Bronchial epithelial cell (primary cell): ENCODE data around the gene TMEM121. TPM values are rescaled to one million over a fixed set of nuclear protein-coding genes. Genes with fewer than 3 reads are reported as not detected.

Experiments
- DNase-seq: peaks from one replicate; pipeline ENCODE4 v3.0.0-alpha.2; 2010; ENCODE audit warnings: low read depth
- FAIRE-seq: peaks from 2 replicates; lab custom pipeline; 2011; peaks lifted over from hg19 to GRCh38; lab: Jason Lieb, UNC
- H3K27me3 ChIP-seq: 2 replicates; pipeline ENCODE4 v1.5.1; 2011; ENCODE audit warnings: low read length; ENCODE audit not compliant: control insufficient read depth, insufficient read depth
- H3K36me3 ChIP-seq: 2 replicates; pipeline ENCODE4 v1.5.1; 2011; ENCODE audit warnings: low read length; ENCODE audit not compliant: control insufficient read depth, insufficient read depth
- H3K4me3 ChIP-seq: 2 replicates; pipeline ENCODE4 v1.5.1; 2011; ENCODE audit warnings: mild to moderate bottlenecking, low read depth, low read length, control low read depth
- total RNA-seq: library from RNA; depleted of rRNA; stranded (reverse); fragments of >200 nt; gene quantifications from 2 replicates; pipeline ENCODE4 v1.2.1, GENCODE V29; 2014
- TF ChIP-seq, protein P1 (sequence below): IDR thresholded peaks from 2 replicates; pipeline ENCODE4 v1.5.1; 2011; ENCODE audit warnings: mild to moderate bottlenecking, moderate library complexity, low read length, control low read depth, inconsistent platforms; ENCODE audit not compliant: insufficient read depth, severe bottlenecking

TMEM121 gene
- total RNA-seq, 1 donor from 2014 or later, result 0.53 TPM

DNA sequence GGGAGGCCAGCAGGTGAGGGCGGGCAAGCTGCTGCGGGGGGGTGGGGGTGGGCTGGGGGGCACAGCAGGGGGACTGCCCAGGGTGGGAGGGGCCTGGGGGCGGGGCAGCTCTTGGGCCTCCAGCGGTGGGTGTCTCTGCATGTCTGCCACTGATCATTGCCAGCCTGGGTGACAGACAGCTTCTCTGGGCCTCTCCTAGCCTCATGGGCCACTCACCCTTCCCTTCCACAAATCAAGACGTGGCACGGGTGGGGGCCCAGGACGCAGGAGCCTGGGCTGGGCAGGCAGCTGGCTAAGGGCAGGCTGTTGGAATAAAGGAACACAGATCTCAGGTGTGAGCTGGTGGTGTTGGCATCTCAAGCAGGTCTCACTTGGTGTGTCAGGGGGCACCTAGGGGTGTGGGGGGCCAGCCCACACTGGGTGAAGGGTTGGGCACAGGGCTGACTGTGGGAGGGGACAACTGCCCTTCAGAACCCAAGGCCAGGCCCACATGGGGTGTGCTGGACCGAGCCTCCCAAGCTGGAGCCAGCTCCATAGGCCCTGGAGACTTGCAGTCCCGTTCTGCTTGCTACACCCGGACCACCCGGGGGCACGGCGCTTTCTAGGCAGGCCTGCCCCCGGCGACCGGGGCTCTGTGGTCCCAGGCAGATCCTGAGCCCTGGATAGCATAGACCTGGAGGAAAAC lies 32.3 kb upstream of the TMEM121 start:
- TF ChIP-seq, protein P1, sequence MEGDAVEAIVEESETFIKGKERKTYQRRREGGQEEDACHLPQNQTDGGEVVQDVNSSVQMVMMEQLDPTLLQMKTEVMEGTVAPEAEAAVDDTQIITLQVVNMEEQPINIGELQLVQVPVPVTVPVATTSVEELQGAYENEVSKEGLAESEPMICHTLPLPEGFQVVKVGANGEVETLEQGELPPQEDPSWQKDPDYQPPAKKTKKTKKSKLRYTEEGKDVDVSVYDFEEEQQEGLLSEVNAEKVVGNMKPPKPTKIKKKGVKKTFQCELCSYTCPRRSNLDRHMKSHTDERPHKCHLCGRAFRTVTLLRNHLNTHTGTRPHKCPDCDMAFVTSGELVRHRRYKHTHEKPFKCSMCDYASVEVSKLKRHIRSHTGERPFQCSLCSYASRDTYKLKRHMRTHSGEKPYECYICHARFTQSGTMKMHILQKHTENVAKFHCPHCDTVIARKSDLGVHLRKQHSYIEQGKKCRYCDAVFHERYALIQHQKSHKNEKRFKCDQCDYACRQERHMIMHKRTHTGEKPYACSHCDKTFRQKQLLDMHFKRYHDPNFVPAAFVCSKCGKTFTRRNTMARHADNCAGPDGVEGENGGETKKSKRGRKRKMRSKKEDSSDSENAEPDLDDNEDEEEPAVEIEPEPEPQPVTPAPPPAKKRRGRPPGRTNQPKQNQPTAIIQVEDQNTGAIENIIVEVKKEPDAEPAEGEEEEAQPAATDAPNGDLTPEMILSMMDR, result no peak
- FAIRE-seq, result no peak
- no peak for DNase-seq
- peaks cover 5% of the 10 kb centered on the region for H3K36me3 ChIP-seq
- no peaks in the 10 kb centered on the region for H3K27me3 ChIP-seq
- H3K4me3 ChIP-seq, result no peak overlapping the region

DNA sequence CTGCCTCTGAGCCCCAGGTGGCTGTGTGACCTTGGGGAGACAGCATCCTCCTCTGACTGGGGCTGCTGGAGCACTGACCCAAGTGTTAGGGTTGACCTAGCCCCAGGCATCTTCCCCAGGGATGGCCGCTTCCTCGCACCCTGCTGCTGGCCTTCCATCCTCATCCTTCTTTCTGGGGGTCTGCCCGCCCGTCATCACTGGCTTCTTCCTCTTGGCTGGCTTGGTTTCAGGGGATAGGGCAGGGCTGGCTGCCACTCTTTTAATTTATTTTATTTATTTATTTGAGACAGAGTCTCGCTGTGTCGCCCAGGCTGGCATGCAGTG lies 31.8 kb upstream of the TMEM121 start:
- Histone ChIP-seq H3K27me3 (no peaks in the 10 kb centered on the region), H3K4me3 (no peak overlapping the region), H3K36me3 (peaks cover 5% of the 10 kb centered on the region)
- no peak for DNase-seq
- no peak for FAIRE-seq
- TF ChIP-seq, protein P1, result no peak

DNA sequence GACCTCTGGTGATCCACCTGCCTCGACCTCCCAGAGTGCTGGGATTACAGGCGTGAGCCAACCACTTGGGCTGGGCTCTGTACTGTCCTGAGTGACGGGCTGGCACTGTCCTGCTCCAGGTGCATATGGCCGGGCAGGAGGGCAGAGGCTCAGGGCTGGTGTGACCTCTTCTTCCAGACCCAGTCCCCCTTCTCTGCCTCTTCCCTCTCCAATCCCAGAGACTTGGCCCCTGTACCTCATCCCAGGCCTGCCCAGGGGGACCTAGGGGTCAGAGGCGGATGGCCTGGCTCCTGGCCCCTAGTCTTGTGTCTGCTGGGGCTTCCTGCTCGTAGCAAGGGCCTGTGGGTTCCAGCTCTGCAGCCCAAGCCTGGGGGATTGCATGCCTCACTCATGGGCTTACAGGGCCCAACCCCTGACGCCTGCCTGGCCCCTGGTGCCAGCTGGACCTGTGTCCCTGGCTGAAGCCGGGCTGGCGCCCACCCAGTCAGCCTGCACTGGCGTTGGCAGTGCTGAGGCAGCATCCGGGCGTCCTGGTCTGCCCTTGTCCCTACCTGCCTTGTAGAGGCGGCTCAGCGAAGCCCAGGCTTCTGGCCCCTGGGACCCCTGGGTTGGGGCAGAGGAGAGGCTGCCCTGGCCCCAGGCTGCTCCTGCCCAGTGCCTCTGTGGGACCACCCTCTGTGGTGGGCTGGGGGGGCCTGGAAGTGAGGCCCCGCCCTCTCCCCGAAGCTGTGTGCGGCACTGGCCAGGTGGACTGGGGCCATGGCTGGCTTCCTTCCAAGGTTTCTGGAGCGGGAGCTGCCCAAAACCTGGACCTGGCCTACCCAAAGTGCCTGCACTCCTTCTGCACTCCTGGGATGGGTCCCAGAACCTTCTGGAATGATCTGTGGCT lies 31.0 kb upstream of the TMEM121 start:
- H3K36me3 ChIP-seq, result peaks cover 5% of the 10 kb centered on the region
- H3K27me3 ChIP-seq, result no peaks in the 10 kb centered on the region
- DNase-seq (no peak), FAIRE-seq (no peak)
- TF ChIP-seq, protein P1, result no peak
- no peak overlapping the region for H3K4me3 ChIP-seq

DNA sequence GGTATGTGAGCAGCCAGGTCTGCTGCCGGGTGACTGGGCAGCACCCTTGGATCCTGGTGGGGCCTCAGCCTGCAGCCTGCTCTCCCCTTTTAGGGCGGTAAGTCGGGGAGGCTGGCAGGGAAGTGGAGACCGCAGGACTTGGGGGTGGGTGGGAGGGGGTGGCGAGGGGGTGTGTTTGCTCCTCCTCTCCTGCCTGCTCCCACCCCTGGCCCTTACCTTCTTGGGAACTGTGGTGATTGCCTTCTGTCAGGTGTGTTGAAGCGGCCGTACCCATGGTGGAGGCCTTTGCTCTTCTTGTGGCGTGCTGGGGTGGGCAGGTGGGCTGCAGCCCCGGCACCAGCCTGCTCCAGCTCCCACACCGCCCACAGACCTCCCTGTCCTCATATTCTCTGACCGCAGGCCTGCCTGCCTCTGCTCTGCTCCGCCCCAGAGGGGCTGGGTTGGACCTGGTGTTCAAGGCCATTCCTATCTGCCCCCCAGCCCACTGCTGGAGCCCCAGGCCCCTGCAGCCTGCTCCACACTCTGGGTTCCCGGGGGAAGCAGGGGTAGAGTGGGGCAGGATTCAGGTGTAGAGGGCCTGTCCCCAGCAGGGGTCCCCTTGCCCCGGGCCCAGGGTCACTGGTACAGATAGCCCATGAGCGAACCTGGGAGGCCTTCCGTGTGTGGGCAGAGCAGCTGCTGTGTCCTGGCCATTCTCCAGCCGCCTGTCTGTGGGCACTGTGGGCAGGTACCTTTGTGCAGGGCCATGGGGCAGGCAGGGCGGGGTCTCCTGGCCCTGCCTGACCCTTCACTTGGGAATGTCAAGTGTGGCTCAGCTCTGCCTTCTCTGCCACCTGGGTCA lies 30.2 kb upstream of the TMEM121 start:
- H3K4me3 ChIP-seq, result no peak overlapping the region
- TF ChIP-seq, protein P1, result no peak
- H3K36me3 ChIP-seq, result peaks cover 5% of the 10 kb centered on the region
- FAIRE-seq (no peak), DNase-seq (no peak)
- H3K27me3 ChIP-seq, result no peaks in the 10 kb centered on the region

DNA sequence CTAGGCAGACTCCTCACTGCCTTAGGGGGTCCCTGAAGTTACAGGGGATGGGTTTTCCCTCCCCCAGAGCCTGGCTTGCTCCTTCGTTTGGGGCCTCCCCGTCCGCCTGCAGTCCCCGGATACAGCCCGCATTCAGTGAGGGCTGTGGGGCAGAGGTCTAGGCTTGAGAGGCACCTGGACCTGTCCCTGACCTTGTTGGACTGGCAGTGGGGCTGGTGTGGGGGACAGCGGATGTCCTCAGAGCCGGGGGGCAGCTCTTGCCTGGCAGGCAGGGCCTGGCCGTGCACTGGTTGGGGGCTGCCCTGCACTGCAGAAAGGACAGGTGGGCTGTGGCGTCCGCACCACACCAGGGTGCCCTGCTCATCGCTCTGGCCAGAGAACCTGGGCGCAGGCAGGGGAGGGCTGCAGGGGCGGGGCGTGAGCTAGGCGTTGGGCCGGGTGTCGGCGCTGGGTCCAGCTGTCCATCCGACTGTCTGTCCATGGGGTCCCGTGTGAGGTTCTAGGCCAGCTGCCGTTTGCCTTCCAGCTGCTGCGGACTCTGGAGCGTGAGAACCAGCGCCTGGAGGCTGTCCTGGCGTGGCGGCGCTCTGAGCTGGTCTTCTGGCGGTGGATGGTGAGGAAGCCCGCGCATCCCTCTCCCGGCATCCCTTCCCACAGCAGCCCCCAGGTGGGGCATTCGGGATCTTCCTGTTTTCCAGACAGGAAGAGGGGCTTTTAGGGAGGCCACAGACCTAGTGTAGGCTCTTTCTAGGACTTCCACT lies 29.4 kb upstream of the TMEM121 start:
- peaks cover 5% of the 10 kb centered on the region for H3K36me3 ChIP-seq
- DNase-seq, result no peak
- TF ChIP-seq, protein P1, result no peak
- no peak for FAIRE-seq
- H3K4me3 ChIP-seq, result no peak overlapping the region
- H3K27me3 ChIP-seq, result no peaks in the 10 kb centered on the region
